IPS DF 4.7 (cell line): ENCODE results near the gene ZNF107.
"Not testable (repeated sequence)": the region's sequence is repeated elsewhere in the genome, so short reads cannot be mapped to it uniquely, and the experiment has no call there.

Source experiments
- DNase-seq: peaks from one replicate; pipeline ENCODE4 v3.0.0-alpha.2; 2013; ENCODE audit warnings: low spot score; ENCODE audit errors: extremely low read depth

ZNF107 gene

GRCh38 chr7:64733550-64734240, 67.8 kb downstream of the ZNF107 start:
- no peak for DNase-seq

DNA sequence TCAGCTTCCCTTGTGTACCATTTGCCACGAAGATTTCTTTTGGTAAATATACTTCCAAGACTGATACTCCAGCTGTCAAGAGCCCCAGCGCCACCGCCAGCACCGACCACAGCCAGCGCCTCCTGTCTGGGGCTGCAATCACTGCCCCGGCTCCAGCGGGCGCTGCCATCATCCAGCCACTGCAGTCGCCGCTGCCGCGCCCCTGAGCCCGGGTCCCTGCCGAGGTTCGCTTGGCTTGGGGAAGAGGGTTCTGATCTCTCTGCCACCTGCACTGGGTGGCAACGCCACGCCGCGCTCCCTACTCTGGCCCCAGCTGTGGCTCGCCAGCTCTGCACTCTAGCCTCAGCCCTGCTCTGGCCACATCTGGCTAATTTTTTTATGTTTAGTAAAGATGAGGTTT, 70.6 kb downstream of the ZNF107 start:
- DNase-seq = no peak

- DNase-seq = not testable (repeated sequence)
Measured at GRCh38 chr7:64738403-64738802, 72.5 kb downstream of the ZNF107 start.

- DNase-seq = not testable (repeated sequence)
Measured at GRCh38 chr7:64738953-64739352, 73.0 kb downstream of the ZNF107 start.

GRCh38 chr7:64744680-64745079, 78.7 kb downstream of the ZNF107 start:
- no peak for DNase-seq

GRCh38 chr7:64747802-64748201, 81.9 kb downstream of the ZNF107 start:
- DNase-seq = no peak

- DNase-seq = no peak
Measured at GRCh38 chr7:64753032-64753431, 87.1 kb downstream of the ZNF107 start.

DNA sequence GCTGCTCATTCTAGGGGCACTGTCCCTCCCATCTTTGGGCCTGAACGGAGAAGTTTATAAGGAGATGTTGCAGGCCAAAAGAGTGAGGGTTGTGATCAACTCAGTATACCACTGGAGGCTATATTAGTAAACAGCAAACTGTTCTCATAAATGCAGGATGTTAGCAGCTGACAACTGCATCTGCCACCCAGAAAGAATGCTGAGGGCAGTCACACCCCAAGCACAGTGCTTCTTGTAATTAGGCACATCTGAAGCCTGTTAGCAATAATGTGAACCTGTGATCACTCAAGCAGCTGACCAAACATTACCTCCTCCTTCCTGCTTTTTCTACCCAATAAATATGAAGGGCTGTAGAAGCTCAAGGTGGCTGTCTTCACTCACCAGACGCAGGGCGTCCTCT, 89.9 kb downstream of the ZNF107 start:
- DNase-seq = no peak

DNA sequence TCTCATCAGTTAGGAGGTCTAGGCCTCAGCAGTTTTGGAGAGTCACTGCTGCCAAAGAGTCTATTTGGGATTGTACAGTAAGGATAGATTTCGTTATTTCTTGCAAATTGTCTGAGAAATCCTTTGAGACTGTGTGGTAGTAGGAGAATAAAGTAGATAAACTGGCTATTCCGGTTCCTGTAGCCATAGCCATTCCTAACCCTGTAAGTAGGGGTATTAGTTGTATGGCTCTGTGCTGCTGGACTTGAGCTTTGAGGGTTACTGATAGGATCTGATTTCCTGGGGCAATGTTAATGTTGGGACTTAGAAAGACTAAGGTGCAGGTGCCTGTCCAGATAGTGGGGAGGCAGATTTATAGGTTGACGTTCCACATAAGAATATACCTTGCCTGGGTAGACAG, 92.2 kb downstream of the ZNF107 start:
- no peak for DNase-seq
